HUES6 (cell line): ENCODE data around the gene SERPINA6.
"Not testable (repeated sequence)": the region's sequence is repeated elsewhere in the genome, so short reads cannot be mapped to it uniquely, and the experiment has no call there.

Source experiments
- H3K27ac ChIP-seq: 2 replicates; pipeline ENCODE4 v1.7.0; 2013; ENCODE audit warnings: low read depth, mild to moderate bottlenecking, low read length, inconsistent platforms
- H3K27me3 ChIP-seq: 2 replicates; pipeline ENCODE4 v1.6.1; 2013; ENCODE audit warnings: low read length; ENCODE audit not compliant: control insufficient read depth, insufficient read depth
- H3K36me3 ChIP-seq: 2 replicates; pipeline ENCODE4 v1.6.1; 2013; ENCODE audit warnings: low read length; ENCODE audit not compliant: control insufficient read depth, insufficient read depth
- H3K4me1 ChIP-seq: 2 replicates; pipeline ENCODE4 v1.6.1; 2013; ENCODE audit warnings: low read length; ENCODE audit not compliant: control insufficient read depth, insufficient read depth
- H3K4me3 ChIP-seq: 2 replicates; pipeline ENCODE4 v1.5.1; 2013; ENCODE audit warnings: low read depth, low read length
- H3K9ac ChIP-seq: one replicate; pipeline ENCODE4 v1.6.1; 2013; ENCODE audit warnings: mild to moderate bottlenecking, low read length
- H3K9me3 ChIP-seq: 2 replicates; pipeline ENCODE4 v1.6.1; 2013; ENCODE audit warnings: low read depth, low read length; ENCODE audit not compliant: control insufficient read depth, insufficient read depth

SERPINA6 gene

GRCh38 chr14:94290197-94290596 lies 32.9 kb downstream of the SERPINA6 start:
- peaks cover 5% of the 10 kb centered on the region; the same call in 1 of the 2 replicates for H3K4me1 ChIP-seq
- H3K9me3 ChIP-seq, result no peaks in the 10 kb centered on the region
- H3K36me3 ChIP-seq, result no peaks in the 10 kb centered on the region
- no peak overlapping the region for H3K27ac ChIP-seq
- H3K9ac ChIP-seq, result no peak overlapping the region
- H3K27me3 ChIP-seq, result no peaks in the 10 kb centered on the region
- H3K4me3 ChIP-seq, result no peak overlapping the region

- Histone ChIP-seq H3K4me3 (no peak overlapping the region), H3K36me3 (no peaks in the 10 kb centered on the region), H3K27ac (no peak overlapping the region), H3K4me1 (peaks cover 5% of the 10 kb centered on the region; the same call in 1 of the 2 replicates), H3K9ac (no peak overlapping the region), H3K27me3 (no peaks in the 10 kb centered on the region), H3K9me3 (no peaks in the 10 kb centered on the region)
Observed at GRCh38 chr14:94288610-94289465, 34.3 kb downstream of the SERPINA6 start.

- no peak overlapping the region for H3K9ac ChIP-seq
- H3K4me1 ChIP-seq, result peaks cover 5% of the 10 kb centered on the region; the same call in 1 of the 2 replicates
- no peak overlapping the region for H3K4me3 ChIP-seq
- H3K36me3 ChIP-seq, result no peaks in the 10 kb centered on the region
- H3K27ac ChIP-seq, result no peak overlapping the region
- no peaks in the 10 kb centered on the region for H3K27me3 ChIP-seq
- H3K9me3 ChIP-seq, result no peaks in the 10 kb centered on the region
Observed at GRCh38 chr14:94285158-94285557, 38.0 kb downstream of the SERPINA6 start.

GRCh38 chr14:94284221-94284620 lies 38.9 kb downstream of the SERPINA6 start:
- H3K27me3 ChIP-seq, result no peaks in the 10 kb centered on the region
- H3K9me3 ChIP-seq, result no peaks in the 10 kb centered on the region
- H3K27ac ChIP-seq, result no peak overlapping the region
- H3K36me3 ChIP-seq, result no peaks in the 10 kb centered on the region
- no peak overlapping the region for H3K9ac ChIP-seq
- peaks cover 5% of the 10 kb centered on the region; the same call in 1 of the 2 replicates for H3K4me1 ChIP-seq
- H3K4me3 ChIP-seq, result no peak overlapping the region

GRCh38 chr14:94282991-94283723 lies 40.0 kb downstream of the SERPINA6 start:
- Histone ChIP-seq H3K4me3 (no peak overlapping the region), H3K27ac (no peak overlapping the region), H3K9me3 (no peaks in the 10 kb centered on the region), H3K9ac (no peak overlapping the region), H3K4me1 (no peaks in the 10 kb centered on the region), H3K36me3 (no peaks in the 10 kb centered on the region), H3K27me3 (no peaks in the 10 kb centered on the region)

GRCh38 chr14:94278731-94279130 lies 44.4 kb downstream of the SERPINA6 start:
- Histone ChIP-seq H3K27me3 (no peaks in the 10 kb centered on the region), H3K9me3 (no peaks in the 10 kb centered on the region), H3K9ac (no peak overlapping the region), H3K27ac (no peak overlapping the region), H3K36me3 (no peaks in the 10 kb centered on the region), H3K4me3 (no peak overlapping the region), H3K4me1 (no peaks in the 10 kb centered on the region)

GRCh38 chr14:94276898-94277561 lies 46.1 kb downstream of the SERPINA6 start:
- H3K27ac ChIP-seq, H3K4me3 ChIP-seq, H3K27me3 ChIP-seq, H3K36me3 ChIP-seq, H3K9me3 ChIP-seq, H3K9ac ChIP-seq, H3K4me1 ChIP-seq: not testable (repeated sequence)

- H3K27ac ChIP-seq, result no peak overlapping the region
- no peaks in the 10 kb centered on the region for H3K27me3 ChIP-seq
- H3K9me3 ChIP-seq, result no peaks in the 10 kb centered on the region
- H3K4me1 ChIP-seq, result no peaks in the 10 kb centered on the region
- no peak overlapping the region for H3K4me3 ChIP-seq
- no peak overlapping the region for H3K9ac ChIP-seq
- no peaks in the 10 kb centered on the region for H3K36me3 ChIP-seq
Observed at GRCh38 chr14:94269156-94269555, 54.0 kb downstream of the SERPINA6 start.

- H3K36me3 ChIP-seq, H3K9ac ChIP-seq, H3K4me1 ChIP-seq, H3K27ac ChIP-seq, H3K4me3 ChIP-seq, H3K9me3 ChIP-seq, H3K27me3 ChIP-seq: not testable (repeated sequence)
Observed at GRCh38 chr14:94268582-94268981, 54.6 kb downstream of the SERPINA6 start.

GRCh38 chr14:94267352-94267751 lies 55.8 kb downstream of the SERPINA6 start:
- no peak overlapping the region for H3K27ac ChIP-seq
- no peak overlapping the region for H3K9ac ChIP-seq
- H3K4me3 ChIP-seq, result no peak overlapping the region

GRCh38 chr14:94264195-94264594 lies 58.9 kb downstream of the SERPINA6 start:
- H3K4me3 ChIP-seq, H3K27me3 ChIP-seq, H3K9me3 ChIP-seq, H3K36me3 ChIP-seq, H3K9ac ChIP-seq, H3K27ac ChIP-seq, H3K4me1 ChIP-seq: not testable (repeated sequence)

More at GRCh38 chr14:94267352-94267751, 55.8 kb downstream of the SERPINA6 start:
- no peaks in the 10 kb centered on the region for H3K4me1 ChIP-seq
- 0 out of 2 replicates have a peak, but pooled peaks cover 4% of the 10 kb centered on the region for H3K9me3 ChIP-seq
- H3K27me3 ChIP-seq, result no peaks in the 10 kb centered on the region
- no peaks in the 10 kb centered on the region for H3K36me3 ChIP-seq
